Stimulated activated CD4-positive, alpha-beta T cell treated with anti-CD3 and anti-CD28 coated beads, Interleukin-1b, Interleukin-23, amount 100 ng/mL, for 4 hours (primary cell): ENCODE measurements around the gene TMUB2.
A peak's percentile ranks its signal among the peaks of the same experiment; 100 is the strongest.
"Not testable (repeated sequence)": the region's sequence is repeated elsewhere in the genome, so short reads cannot be mapped to it uniquely, and the experiment has no call there.

Experiments used
- DNase-seq, 2 donors: peaks; one replicate each; pipeline ENCODE4 v3.0.0-alpha.2; 2020; ENCODE audit warnings: low read depth in 2 of 2

Gene TMUB2

GRCh38 chr17:44186307-44187130 lies at the start of gene TMUB2:
Gene TMUB2 (plus strand): TSS chr17:44186972. CDS start chr17:44187709, 737 bp downstream.
- peak; percentile 99 to 100 for DNase-seq

DNA sequence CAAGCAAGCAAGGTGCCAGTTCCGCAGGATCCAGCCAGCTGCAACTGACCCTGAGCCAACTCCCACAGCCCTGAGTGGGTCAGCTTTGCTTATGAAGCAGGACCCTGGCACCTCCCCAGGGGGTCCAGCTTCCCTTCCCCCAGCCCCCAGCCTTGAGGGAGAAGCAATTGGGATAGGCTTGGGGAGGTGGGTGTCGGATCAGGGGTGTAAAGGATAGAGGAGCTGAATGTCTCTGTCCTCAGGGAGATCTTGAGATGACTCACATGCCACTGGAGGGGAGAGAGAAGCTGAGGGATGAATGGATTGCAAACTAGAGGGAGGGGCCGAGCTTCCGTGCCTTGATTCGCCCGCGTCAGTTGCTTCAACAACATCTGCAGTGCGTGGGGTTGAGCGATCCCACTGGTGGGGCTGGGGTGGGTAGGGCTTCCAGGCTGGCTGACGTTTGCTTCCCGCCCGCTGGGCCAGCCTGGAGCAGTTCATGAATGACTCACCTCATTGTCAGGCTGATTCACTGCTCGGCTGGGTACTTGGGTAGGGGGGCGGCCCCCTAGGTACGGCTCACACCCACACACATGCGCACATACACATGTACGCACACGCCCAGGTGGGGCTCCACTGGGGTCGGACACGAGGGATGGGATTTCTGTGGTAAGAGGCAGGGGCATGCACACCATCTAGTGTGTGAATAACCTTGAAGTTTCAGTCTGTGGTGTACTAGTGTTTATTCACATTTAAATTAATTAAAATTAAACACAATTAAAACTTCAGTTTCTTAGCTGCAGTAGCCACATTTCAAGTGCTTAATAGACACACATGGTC lies 48.7 kb upstream of the TMUB2 start:
- peak; percentile 55 to 65 for DNase-seq

GRCh38 chr17:44143921-44144320 lies 42.9 kb upstream of the TMUB2 start:
- not testable (repeated sequence) for DNase-seq

- DNase-seq, result no peak
Observed at GRCh38 chr17:44144966-44145739, 41.6 kb upstream of the TMUB2 start.

- DNase-seq, result no peak
Observed at GRCh38 chr17:44146375-44147346, 40.1 kb upstream of the TMUB2 start.

- no peak for DNase-seq
Observed at GRCh38 chr17:44147812-44148211, 39.0 kb upstream of the TMUB2 start.

DNA sequence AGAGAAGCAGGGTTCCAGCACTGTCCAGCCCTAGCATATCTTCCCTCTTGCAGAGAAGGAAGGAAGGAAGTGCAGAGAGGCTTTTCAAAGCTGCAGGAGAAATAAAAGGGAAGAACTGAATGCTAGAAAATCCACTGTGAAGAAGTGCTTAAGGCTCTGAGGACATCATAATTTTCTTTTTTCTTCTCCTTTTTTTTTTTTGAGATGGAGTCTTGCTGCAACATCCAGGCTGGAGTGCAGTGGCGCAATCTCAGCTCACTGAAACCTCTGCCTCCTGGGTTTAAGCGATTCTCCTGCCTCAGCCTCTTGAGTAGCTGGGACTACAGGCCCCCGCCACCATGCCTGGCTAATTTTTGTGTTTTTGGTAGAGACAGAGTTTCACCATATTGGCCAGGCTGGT lies 37.7 kb upstream of the TMUB2 start:
- not testable (repeated sequence) for DNase-seq

DNA sequence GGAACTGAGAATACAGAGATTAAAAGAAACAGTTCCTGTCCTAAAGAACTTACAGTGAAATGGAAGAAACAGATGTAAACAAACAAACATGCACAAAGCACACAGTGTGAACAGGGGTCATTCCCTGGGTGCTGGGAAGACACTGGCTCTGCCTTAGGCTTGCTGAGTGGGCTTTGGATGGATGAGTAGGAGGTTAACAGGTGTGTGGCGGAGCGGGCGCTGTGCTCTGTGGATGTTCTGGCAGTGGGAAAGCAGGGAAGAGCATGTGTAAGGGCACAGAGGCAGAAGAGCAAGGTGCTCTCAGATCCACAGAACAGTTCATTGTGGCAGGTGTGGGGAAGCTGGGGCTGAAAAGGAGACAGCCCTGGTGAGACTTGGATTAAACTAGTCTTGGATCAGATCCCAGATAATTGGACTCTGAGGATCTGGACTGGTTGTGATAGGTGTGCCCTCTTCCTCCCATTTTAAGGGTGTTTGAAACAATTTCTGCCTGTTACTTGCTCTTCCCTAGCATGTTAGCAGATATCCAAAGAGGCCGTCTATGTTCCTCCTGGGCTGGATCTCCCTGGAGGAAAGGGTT lies 36.9 kb upstream of the TMUB2 start:
- DNase-seq, result no peak

GRCh38 chr17:44152875-44153274 lies 33.9 kb upstream of the TMUB2 start:
- DNase-seq, result no peak

DNA sequence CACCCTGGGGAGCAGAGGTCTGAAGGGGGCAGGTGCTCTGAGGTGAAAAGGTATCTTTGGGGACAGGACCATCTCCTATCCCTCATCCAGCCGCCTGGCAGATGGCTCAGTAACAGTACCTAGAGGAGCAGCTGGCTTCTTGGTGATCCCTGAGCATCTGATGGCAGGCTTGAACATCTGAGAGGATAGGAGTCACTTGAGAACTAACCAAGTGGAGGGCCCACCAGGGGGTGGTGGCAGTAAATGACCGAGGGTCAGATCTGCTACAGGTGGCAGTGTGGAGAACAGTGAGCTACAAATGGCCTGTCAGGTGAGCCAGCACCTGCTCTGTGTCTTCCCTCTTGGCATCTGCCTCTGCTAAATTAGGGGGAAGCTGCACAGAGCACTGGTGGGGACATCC lies 31.3 kb upstream of the TMUB2 start:
- no peak for DNase-seq

DNA sequence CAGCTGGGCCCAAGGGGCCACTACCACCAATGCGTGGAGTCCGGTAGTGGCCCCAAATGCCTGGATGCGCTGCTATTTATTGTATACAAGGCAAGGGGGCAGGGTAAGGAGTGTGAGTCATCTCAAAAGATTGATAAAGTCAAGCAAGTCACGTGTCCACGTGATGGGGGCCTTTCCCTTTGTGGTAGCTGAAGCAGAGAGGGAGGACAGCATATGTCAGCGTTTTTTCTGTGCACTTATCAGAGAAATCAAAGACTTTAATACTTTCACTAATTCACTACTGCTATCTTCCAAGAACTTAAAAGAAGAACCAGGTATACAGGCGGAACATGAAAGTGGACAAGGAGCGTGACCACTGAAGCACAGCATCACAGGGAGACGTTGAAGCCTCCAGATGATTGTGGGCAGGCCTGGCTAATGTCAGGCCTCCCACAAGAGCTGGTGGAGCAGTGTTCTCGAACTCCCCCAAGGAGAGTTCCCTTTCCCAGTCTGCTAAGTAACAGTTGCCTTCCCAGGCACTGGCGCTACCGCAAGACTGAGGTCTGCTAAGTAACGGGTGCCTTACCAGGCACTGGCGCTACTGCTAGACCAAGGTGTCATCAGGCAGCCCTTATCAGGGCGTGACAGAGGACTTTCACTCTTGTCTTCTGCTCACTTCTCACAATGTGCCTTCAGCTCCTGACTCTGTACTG lies 27.1 kb upstream of the TMUB2 start:
- DNase-seq, result no peak

DNA sequence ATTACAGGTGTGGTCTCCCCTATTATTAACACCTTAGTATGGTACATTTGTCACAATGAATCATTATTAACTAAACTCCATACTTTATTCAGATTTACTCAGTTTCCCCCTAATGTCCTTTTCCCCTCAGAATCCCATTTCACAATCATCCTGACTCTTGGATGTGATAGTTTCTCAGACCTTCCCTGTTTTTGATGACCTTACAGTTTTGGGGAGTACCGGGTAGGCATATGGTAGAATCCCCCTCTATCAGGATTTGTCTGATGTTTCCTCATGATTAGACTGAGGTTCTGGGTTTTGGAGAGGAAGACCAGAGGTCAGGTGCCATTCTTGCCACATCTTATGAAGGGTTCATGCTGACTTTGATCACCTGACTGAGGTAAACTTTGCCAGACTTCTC lies 22.3 kb upstream of the TMUB2 start:
- no peak for DNase-seq

GRCh38 chr17:44167181-44167861 lies 19.5 kb upstream of the TMUB2 start:
- DNase-seq, result no peak

DNA sequence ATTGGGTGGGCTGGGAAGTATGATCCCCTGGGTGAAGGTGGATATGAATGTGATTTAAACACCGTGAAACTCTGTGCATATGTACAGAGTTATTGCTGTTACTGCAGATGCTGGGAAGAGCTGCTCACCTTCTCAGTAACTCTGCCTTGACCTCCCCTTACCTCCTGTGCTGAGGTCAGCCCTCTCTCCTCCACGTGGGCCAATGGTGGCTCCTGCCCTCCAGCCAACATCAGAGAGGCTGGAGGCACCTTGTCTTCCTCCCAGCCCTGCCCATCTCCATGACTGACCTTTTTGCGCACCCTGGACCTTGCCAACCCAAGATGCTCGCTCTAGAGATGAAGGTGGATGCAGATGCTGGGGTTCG lies 16.7 kb upstream of the TMUB2 start:
- no peak for DNase-seq

- no peak for DNase-seq
Observed at GRCh38 chr17:44170499-44171201, 16.1 kb upstream of the TMUB2 start, which contains the start of gene ASB16. Gene ASB16 (plus strand): TSS chr17:44170704. CDS start chr17:44170790, 86 bp downstream.

DNA sequence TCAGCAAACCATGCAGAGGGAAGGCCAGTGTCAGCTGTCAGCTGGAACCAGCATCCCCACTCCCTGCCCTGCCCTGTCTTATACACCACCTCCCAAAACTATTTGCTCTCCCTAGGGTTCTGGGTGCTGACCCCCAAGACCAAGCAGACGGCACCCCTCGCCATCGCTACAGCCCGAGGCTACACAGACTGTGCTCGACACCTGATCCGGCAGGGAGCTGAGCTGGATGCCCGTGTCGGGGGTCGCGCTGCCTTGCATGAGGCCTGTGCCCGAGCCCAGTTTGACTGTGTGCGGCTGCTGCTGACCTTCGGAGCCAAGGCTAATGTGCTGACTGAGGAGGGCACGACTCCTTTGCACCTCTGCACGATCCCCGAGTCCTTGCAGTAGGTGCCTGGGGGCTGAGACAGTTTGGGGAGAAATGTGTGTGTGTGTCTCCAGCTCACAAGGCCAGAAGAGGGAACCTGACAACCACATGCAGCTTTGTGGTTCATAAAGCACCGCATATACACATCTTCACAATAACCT lies 14.8 kb upstream of the TMUB2 start:
- DNase-seq, result no peak

GRCh38 chr17:44174427-44174826 lies 12.3 kb upstream of the TMUB2 start:
- no peak for DNase-seq

DNA sequence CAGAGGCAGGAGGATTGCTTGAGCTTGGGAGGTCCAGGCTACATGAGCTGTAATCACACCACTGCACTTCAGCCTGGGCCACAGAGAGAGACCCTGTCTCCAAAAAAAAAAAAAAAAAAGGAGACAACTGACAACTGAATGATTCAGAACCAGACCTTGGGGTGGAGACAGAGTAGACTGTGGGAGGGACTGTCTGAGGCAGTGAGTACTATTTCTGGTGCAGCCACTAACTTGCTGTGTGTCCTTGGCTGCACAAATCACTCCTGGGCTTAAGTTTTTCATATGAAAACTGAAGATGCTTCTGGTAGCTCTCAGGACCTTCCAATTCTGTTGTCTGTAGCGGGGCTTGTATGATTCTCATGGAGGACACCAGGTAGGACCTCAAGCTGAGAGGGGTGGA lies 10.5 kb upstream of the TMUB2 start:
- DNase-seq, result no peak
